Measurements from ENCODE around the gene PSME2.

PSME2 gene

GRCh38 chr14:24172871-24173281, 26.5 kb upstream of the PSME2 start:
- in situ Hi-C loops (cut with MboI; ENCODE audit: low sequenced_read_pairs) = no loop called here

DNA sequence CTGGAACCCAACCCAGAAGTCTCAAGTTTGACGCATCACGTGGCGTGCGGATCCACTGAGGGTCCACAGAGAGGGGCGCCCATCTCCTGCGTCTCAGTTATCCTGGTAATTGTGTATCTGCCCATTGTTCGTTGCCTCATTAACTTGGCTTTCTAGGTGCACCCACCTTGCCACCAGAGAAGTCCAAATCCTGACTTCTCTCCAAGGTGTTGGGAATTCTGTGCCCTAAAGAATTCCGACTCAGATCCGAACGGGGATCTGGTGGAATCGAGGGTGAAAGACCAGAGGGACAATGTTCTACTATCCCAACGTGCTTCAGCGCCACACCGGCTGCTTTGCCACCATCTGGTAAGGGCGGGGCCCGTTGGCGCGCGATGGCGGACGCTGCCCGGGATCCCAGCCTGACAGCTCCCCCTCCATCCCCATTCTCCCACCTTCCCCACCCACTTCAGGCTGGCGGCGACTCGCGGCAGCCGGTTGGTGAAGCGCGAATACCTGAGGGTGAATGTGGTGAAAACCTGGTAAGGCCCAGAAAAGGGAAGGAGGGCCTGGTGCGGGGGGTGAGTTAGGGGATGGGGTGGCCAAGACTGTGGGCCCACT, 26.0 kb upstream of the PSME2 start:
- no peak for DNase-seq (ENCODE audit: low spot score in 2 of 2)
- Histone ChIP-seq H3K4me1 (no peaks in the 10 kb centered on the region), H3K36me3 (replicated peaks) (no peaks in the 10 kb centered on the region), H3K27me3 (ENCODE audit: low read depth) (no peaks in the 10 kb centered on the region), H3K9me3 (no peaks in the 10 kb centered on the region), H3K4me3 (no peak overlapping the region)
- in situ Hi-C loops (cut with MboI; ENCODE audit: low sequenced_read_pairs) = no loop called here

More at GRCh38 chr14:24172871-24173281, 26.5 kb upstream of the PSME2 start:
- DNase-seq (ENCODE audit: low spot score in 2 of 2) = no peak
- Histone ChIP-seq H3K27me3 (ENCODE audit: low read depth) (no peaks in the 10 kb centered on the region), H3K4me1 (no peaks in the 10 kb centered on the region), H3K36me3 (replicated peaks) (no peaks in the 10 kb centered on the region; the same call in none of the 2 replicates), H3K4me3 (no peak overlapping the region), H3K9me3 (no peaks in the 10 kb centered on the region)

GRCh38 chr14:24171422-24172260, 25.2 kb upstream of the PSME2 start, which contains the start of gene REC8:
TSS of gene REC8 (plus strand) at chr14:24172080. CDS start at chr14:24172553, 473 bp downstream.
- in situ Hi-C loops (cut with MboI; ENCODE audit: low sequenced_read_pairs) = no loop called here
- H3K4me3 ChIP-seq = no peak within 1 kb of the TSS
- DNase-seq (ENCODE audit: low spot score in 2 of 2) = no peak

DNA sequence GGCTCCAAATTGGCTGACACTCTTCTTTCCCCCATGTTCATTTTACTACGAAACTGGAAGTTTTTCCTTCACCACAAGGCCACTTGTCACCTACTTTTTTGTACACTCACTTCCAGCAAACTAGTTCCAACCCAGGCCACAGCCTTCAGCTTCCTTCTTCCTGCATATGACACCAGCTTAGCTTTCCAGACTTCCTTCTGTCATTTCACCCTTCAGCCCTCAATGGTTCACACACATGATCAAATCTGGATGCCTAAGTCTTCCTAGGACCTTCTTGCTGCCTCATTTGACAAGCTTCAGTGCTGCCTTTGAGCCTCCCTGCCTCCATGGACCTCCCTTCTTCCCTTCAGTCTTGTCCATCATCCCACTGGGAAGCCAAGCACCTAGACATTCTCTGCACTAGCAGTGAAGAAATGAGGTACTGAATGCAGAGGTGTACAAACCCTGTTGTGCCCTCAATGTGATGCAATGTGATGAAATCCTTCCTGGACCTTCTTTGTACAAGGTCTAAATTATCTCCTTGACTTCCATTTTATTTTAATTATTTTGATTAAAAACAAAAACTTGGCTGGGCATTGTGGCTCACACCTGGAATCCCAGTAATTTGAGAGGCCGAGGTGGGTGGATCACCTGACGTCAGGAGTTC, 21.2 kb upstream of the PSME2 start:
- Histone ChIP-seq H3K27me3 (ENCODE audit: low read depth) (no peaks in the 10 kb centered on the region), H3K9me3 (no peaks in the 10 kb centered on the region), H3K4me3 (no peak overlapping the region), H3K4me1 (no peaks in the 10 kb centered on the region), H3K36me3 (replicated peaks) (peaks cover 26% of the 10 kb centered on the region)
- no peak for DNase-seq (ENCODE audit: low spot score in 2 of 2)
- in situ Hi-C loops (cut with MboI; ENCODE audit: low sequenced_read_pairs) = no loop called here

More at GRCh38 chr14:24171422-24172260, 25.2 kb upstream of the PSME2 start, which contains the start of gene REC8:
- Histone ChIP-seq H3K27me3 (ENCODE audit: low read depth) (no peaks in the 10 kb centered on the region), H3K36me3 (replicated peaks) (no peaks in the 10 kb centered on the region), H3K9me3 (no peaks in the 10 kb centered on the region), H3K4me1 (no peaks in the 10 kb centered on the region)

DNA sequence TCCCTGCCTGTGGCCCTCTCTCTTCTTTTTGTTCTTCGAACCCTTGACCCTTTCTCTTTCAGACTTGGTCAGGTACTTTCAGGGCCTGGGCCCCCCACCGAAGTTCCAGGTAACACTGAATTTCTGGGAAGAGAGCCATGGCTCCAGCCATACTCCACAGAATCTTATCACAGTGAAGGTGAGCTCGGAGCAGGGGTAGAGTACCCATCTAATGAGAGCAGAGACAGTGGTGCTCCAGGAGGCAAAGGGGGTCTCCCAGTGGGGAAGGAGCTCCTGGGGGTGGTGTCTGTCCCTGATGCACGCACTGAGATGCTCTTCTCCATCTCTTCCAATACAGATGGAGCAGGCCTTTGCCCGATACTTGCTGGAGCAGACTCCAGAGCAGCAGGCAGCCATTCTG, 19.4 kb upstream of the PSME2 start:
- H3K36me3 ChIP-seq (replicated peaks) = peaks cover 31% of the 10 kb centered on the region
- no peak for DNase-seq (ENCODE audit: low spot score in 2 of 2)
- in situ Hi-C loops (cut with MboI; ENCODE audit: low sequenced_read_pairs) = no loop called here
- peaks cover 3% of the 10 kb centered on the region; the same call in 1 of the 2 replicates for H3K4me1 ChIP-seq
- H3K27me3 ChIP-seq (ENCODE audit: low read depth) = no peaks in the 10 kb centered on the region
- H3K9me3 ChIP-seq = no peaks in the 10 kb centered on the region
- no peak overlapping the region for H3K4me3 ChIP-seq

DNA sequence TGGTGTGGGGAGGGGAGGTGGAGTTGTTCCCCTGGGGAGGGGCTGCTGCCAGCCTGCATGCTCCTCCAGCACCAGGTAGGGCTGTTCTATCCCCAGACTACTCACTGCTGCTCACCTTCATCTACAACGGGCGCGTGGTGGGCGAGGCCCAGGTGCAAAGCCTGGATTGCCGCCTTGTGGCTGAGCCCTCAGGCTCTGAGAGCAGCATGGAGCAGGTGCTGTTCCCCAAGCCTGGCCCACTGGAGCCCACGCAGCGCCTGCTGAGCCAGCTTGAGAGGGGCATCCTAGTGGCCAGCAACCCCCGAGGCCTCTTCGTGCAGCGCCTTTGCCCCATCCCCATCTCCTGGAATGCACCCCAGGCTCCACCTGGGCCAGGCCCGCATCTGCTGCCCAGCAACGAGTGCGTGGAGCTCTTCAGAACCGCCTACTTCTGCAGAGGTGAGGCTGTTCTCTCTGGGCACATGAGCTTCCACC, 18.1 kb upstream of the PSME2 start:
- no peak overlapping the region for H3K4me3 ChIP-seq
- DNase-seq (ENCODE audit: low spot score in 2 of 2) = no peak
- H3K36me3 ChIP-seq (replicated peaks) = peaks cover 44% of the 10 kb centered on the region
- H3K27me3 ChIP-seq (ENCODE audit: low read depth) = no peaks in the 10 kb centered on the region
- H3K4me1 ChIP-seq = peaks cover 5% of the 10 kb centered on the region; the same call in 1 of the 2 replicates
- in situ Hi-C loops (cut with MboI; ENCODE audit: low sequenced_read_pairs) = no loop called here
- no peaks in the 10 kb centered on the region for H3K9me3 ChIP-seq

GRCh38 chr14:24162093-24162492, 15.7 kb upstream of the PSME2 start:
- in situ Hi-C loops (cut with MboI; ENCODE audit: low sequenced_read_pairs) = no loop called here
- H3K36me3 ChIP-seq (replicated peaks) = peaks cover 59% of the 10 kb centered on the region
- H3K9me3 ChIP-seq = no peaks in the 10 kb centered on the region
- H3K4me1 ChIP-seq = peaks cover 5% of the 10 kb centered on the region; the same call in 1 of the 2 replicates
- H3K4me3 ChIP-seq = no peak overlapping the region
- no peaks in the 10 kb centered on the region for H3K27me3 ChIP-seq (ENCODE audit: low read depth)
- DNase-seq (ENCODE audit: low spot score in 2 of 2) = no peak

DNA sequence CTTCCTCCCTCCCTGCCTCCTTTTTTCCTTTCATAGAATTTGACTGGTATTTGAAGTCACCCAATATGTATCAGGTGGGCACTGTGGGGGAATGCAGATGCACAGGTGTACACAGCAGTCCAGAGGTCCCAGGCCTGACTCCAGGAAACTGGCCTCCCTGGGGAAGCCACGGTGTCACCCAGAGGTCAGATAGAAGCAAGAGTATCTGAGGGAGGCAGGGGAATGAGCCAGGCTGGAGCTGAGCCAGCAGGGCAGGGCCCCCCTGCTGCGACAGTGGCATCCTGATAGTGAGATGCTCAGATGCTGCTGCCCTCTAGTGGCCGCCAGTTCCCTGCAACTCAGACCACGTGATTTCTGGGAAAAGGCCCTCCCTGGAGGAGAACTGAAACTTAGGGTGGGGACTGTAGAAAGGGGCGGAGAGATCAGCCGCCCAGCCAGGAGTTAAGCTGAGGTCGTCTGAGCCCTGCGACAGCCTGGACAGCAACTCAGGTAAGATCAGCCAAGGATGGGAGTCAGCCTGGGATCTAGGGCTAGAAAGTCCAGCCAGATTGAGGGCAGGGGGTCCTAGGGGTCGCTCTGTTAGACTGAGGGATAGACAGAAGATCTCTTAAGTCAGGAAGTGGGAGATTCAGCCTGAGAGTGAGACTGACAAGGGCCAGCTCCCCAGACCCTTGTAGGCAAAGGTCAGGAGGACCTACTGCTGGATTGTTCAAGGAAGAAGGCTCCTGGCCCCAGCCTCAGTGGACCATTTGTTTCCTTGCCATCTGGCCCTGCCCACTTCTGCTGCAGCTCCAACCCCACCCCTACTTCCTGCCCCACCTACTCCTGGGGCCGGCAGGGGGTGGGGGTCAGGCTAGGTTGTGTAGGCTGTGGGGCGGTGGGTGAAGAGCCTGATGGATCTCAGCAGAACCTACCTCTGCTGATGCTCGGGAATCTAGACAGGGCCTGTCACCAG, 14.7 kb upstream of the PSME2 start, which contains the start of gene IRF9:
Gene IRF9, plus strand, starts transcription at position 416 of the 955 bp plus-strand sequence. CDS start 880 bp downstream, outside the sequence.
- peak within 1 kb of the TSS; percentile 1; the same call in 1 of the 2 replicates for H3K4me3 ChIP-seq
- in situ Hi-C loops (cut with MboI; ENCODE audit: low sequenced_read_pairs) = no loop called here
- H3K36me3 ChIP-seq (replicated peaks) = peaks cover 66% of the 10 kb centered on the region
- H3K9me3 ChIP-seq = no peaks in the 10 kb centered on the region
- peak; percentile 92 to 98 for DNase-seq (ENCODE audit: low spot score in 2 of 2)
- no peaks in the 10 kb centered on the region for H3K27me3 ChIP-seq (ENCODE audit: low read depth)
- peaks cover 5% of the 10 kb centered on the region; the same call in 1 of the 2 replicates for H3K4me1 ChIP-seq

- Histone ChIP-seq H3K4me1 (peaks cover 5% of the 10 kb centered on the region; the same call in 1 of the 2 replicates), H3K27me3 (ENCODE audit: low read depth) (no peaks in the 10 kb centered on the region), H3K36me3 (replicated peaks) (peaks cover 67% of the 10 kb centered on the region), H3K4me3 (no peak overlapping the region), H3K9me3 (no peaks in the 10 kb centered on the region)
- in situ Hi-C loops (cut with MboI; ENCODE audit: low sequenced_read_pairs) = no loop called here
- no peak for DNase-seq (ENCODE audit: low spot score in 2 of 2)
These were observed 14.1 kb upstream of the PSME2 start for GRCh38 chr14:24160499-24160849.

DNA sequence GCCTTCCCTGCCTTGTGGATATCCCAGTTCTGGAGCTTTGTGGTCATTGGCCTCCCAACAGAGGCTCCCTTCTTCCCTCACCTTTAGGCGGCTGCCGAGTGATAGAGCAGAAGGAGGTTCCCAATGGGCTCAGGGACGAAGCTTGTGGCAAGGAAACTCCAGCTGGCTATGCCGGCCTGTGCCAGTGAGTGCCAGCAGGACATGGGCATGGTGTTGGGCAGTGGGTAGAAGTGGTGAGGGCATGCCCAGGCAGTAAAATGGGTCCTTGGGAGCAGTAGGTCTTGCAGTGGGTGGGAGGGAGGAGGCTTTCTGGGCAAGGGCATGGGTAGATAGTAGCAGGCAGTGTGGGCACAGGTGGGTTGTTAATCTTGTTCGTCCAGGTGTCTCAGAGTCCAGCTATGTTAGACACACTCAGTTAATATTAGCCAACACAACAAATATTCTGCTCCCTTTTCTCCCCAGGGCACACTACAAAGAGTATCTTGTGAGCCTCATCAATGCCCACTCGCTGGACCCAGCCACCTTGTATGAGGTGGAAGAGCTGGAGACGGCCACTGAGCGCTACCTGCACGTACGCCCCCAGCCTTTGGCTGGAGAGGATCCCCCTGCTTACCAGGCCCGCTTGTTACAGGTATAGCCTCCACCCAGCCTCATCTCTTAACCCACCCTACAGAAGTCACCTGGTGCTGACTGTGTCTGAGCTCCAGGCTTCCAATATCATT, 13.5 kb upstream of the PSME2 start:
- H3K27me3 ChIP-seq (ENCODE audit: low read depth) = no peaks in the 10 kb centered on the region
- no peak overlapping the region for H3K4me3 ChIP-seq
- in situ Hi-C loops (cut with MboI; ENCODE audit: low sequenced_read_pairs) = no loop called here
- DNase-seq (ENCODE audit: low spot score in 2 of 2) = no peak
- no peaks in the 10 kb centered on the region for H3K9me3 ChIP-seq
- H3K36me3 ChIP-seq (replicated peaks) = peaks cover 67% of the 10 kb centered on the region
- H3K4me1 ChIP-seq = peaks cover 5% of the 10 kb centered on the region; the same call in 1 of the 2 replicates

DNA sequence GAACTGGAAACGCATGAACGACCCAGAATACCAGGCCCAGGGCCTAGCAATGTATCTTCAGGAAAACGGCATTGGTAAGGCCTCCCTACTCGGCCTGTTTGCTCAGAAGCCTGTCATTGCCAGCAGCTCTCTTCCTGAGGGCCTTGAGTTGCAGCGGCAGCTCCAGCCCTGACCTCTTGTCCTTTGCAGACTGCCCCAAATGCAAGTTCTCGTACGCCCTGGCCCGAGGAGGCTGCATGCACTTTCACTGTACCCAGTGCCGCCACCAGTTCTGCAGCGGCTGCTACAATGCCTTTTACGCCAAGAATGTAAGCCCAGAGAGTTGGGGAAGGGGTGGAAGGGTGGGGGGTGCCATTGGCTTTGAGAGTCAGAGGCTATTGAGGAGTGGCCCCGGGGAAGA, 10.9 kb upstream of the PSME2 start:
- Histone ChIP-seq H3K9me3 (no peaks in the 10 kb centered on the region), H3K36me3 (replicated peaks) (peaks cover 71% of the 10 kb centered on the region), H3K4me3 (no peak overlapping the region), H3K4me1 (peaks cover 5% of the 10 kb centered on the region; the same call in 1 of the 2 replicates), H3K27me3 (ENCODE audit: low read depth) (no peaks in the 10 kb centered on the region)
- in situ Hi-C loops (cut with MboI; ENCODE audit: low sequenced_read_pairs) = no loop called here
- DNase-seq (ENCODE audit: low spot score in 2 of 2) = no peak

DNA sequence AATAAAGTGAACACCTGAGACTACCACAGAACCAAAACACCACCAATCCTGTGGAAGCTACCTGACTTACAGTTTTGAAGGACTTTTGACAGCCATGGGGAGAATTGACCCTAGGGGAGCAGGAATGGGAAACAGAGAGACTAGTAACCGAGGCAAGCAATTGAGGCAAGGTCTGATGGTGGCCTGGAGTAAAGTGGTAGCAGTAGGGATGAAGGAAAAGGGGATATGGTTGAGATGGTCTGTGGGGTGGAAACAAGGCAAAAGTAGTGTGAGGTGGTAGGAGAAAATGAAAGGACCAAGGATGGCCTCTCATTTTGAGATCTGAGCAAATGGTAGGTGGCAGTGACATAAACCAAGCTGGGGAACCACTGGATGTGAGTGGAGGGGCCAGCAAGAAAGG, 10.4 kb upstream of the PSME2 start:
- in situ Hi-C loops (cut with MboI; ENCODE audit: low sequenced_read_pairs) = no loop called here
- no peaks in the 10 kb centered on the region for H3K27me3 ChIP-seq (ENCODE audit: low read depth)
- no peaks in the 10 kb centered on the region for H3K9me3 ChIP-seq
- H3K4me3 ChIP-seq = no peak overlapping the region
- H3K36me3 ChIP-seq (replicated peaks) = peaks cover 72% of the 10 kb centered on the region
- no peak for DNase-seq (ENCODE audit: low spot score in 2 of 2)
- peaks cover 5% of the 10 kb centered on the region; the same call in 1 of the 2 replicates for H3K4me1 ChIP-seq

All from HAP-1 (cell line).